HEK293 (cell line): ENCODE results near the gene USP19.

Experiments used
- KLF17 ChIP-seq: fragments of 450-650 bp; formaldehyde crosslinking; IDR thresholded peaks from 2 replicates; pipeline ENCODE4 v1.5.1; 2016; ENCODE audit warnings: missing biosample characterization, missing genetic modification characterization
- KLF9 ChIP-seq: fragments of 450-650 bp; formaldehyde crosslinking; IDR thresholded peaks from 2 replicates; pipeline ENCODE4 v1.5.1; 2016; ENCODE audit warnings: missing biosample characterization, missing genetic modification characterization, low read depth
- MZF1 ChIP-seq: fragments of 450-650 bp; formaldehyde crosslinking; IDR thresholded peaks from 2 replicates; pipeline ENCODE4 v1.5.1; 2017; ENCODE audit warnings: missing biosample characterization, missing genetic modification characterization, borderline replicate concordance
- PATZ1 ChIP-seq: fragments of 450-650 bp; formaldehyde crosslinking; IDR thresholded peaks from 2 replicates; pipeline ENCODE4 v1.5.1; 2016; ENCODE audit warnings: missing biosample characterization, missing genetic modification characterization
- PRDM10 ChIP-seq: fragments of 450-650 bp; formaldehyde crosslinking; IDR thresholded peaks from 2 replicates; pipeline ENCODE4 v1.5.1; 2016; ENCODE audit warnings: missing biosample characterization, missing genetic modification characterization
- PRDM4 ChIP-seq: fragments of 450-650 bp; formaldehyde crosslinking; IDR thresholded peaks from 2 replicates; pipeline ENCODE4 v1.5.1; 2017; ENCODE audit warnings: missing biosample characterization, missing genetic modification characterization
- SP7 ChIP-seq: fragments of 450-650 bp; formaldehyde crosslinking; IDR thresholded peaks from 2 replicates; pipeline ENCODE4 v1.5.1; 2016; ENCODE audit warnings: missing biosample characterization, missing genetic modification characterization
- YY2 ChIP-seq: fragments of 450-650 bp; formaldehyde crosslinking; IDR thresholded peaks from 2 replicates; pipeline ENCODE4 v1.5.1; 2016; ENCODE audit warnings: missing biosample characterization, missing genetic modification characterization
- ZBTB21 ChIP-seq: fragments of 450-650 bp; formaldehyde crosslinking; IDR thresholded peaks from 2 replicates; pipeline ENCODE4 v1.5.1; 2017; ENCODE audit warnings: missing biosample characterization, missing genetic modification characterization
- ZBTB48 ChIP-seq: fragments of 450-650 bp; formaldehyde crosslinking; IDR thresholded peaks from 2 replicates; pipeline ENCODE4 v1.5.1; 2016; ENCODE audit warnings: missing biosample characterization, missing genetic modification characterization
- ZIC2 ChIP-seq: fragments of 450-650 bp; formaldehyde crosslinking; IDR thresholded peaks from 2 replicates; pipeline ENCODE4 v1.5.1; 2016; ENCODE audit warnings: missing biosample characterization, missing genetic modification characterization
- ZNF10 ChIP-seq: fragments of 450-650 bp; formaldehyde crosslinking; IDR thresholded peaks from 2 replicates; pipeline ENCODE4 v1.5.1; 2017; ENCODE audit warnings: missing biosample characterization, missing genetic modification characterization
- ZNF138 ChIP-seq: fragments of 450-650 bp; formaldehyde crosslinking; IDR thresholded peaks from 2 replicates; pipeline ENCODE4 v1.5.1; 2016; ENCODE audit warnings: missing biosample characterization, missing genetic modification characterization, borderline replicate concordance
- ZNF169 ChIP-seq: fragments of 450-650 bp; formaldehyde crosslinking; IDR thresholded peaks from 2 replicates; pipeline ENCODE4 v1.5.1; 2016; ENCODE audit warnings: missing biosample characterization, missing genetic modification characterization
- ZNF18 ChIP-seq: fragments of 450-650 bp; formaldehyde crosslinking; IDR thresholded peaks from 2 replicates; pipeline ENCODE4 v1.5.1; 2016; ENCODE audit warnings: missing biosample characterization, missing genetic modification characterization
- ZNF19 ChIP-seq: fragments of 450-650 bp; formaldehyde crosslinking; IDR thresholded peaks from 2 replicates; pipeline ENCODE4; 2016; ENCODE audit warnings: missing biosample characterization, missing genetic modification characterization, low read depth
- ZNF324 ChIP-seq: fragments of 450-650 bp; formaldehyde crosslinking; IDR thresholded peaks from 2 replicates; pipeline ENCODE4 v1.5.1; 2016; ENCODE audit warnings: missing biosample characterization, missing genetic modification characterization
- ZNF521 ChIP-seq: fragments of 450-650 bp; formaldehyde crosslinking; IDR thresholded peaks from 2 replicates; pipeline ENCODE4 v1.5.1; 2017; ENCODE audit warnings: missing biosample characterization, mild to moderate bottlenecking, missing genetic modification characterization
- ZNF555 ChIP-seq: fragments of 450-650 bp; formaldehyde crosslinking; conservative IDR thresholded peaks from 2 replicates; pipeline ENCODE4 v1.5.1; 2017; ENCODE audit warnings: missing biosample characterization, mild to moderate bottlenecking, missing genetic modification characterization, inconsistent platforms
- ZNF558 ChIP-seq: fragments of 450-650 bp; formaldehyde crosslinking; IDR thresholded peaks from 2 replicates; pipeline ENCODE4 v1.5.1; 2016; ENCODE audit warnings: missing biosample characterization, missing genetic modification characterization
- ZNF664 ChIP-seq: fragments of 450-650 bp; formaldehyde crosslinking; IDR thresholded peaks from 2 replicates; pipeline ENCODE4 v1.5.1; 2016; ENCODE audit warnings: missing biosample characterization, missing genetic modification characterization
- ZNF747 ChIP-seq: fragments of 450-650 bp; formaldehyde crosslinking; IDR thresholded peaks from 2 replicates; pipeline ENCODE4 v1.5.1; 2016; ENCODE audit warnings: missing biosample characterization, missing genetic modification characterization
- ZNF830 ChIP-seq: fragments of 450-650 bp; IDR thresholded peaks from 2 replicates; pipeline ENCODE4 v1.5.0; 2018; ENCODE audit warnings: missing biosample characterization, missing genetic modification characterization, low read depth, mild to moderate bottlenecking, moderate library complexity
- TF ChIP-seq, protein P1 (sequence below): fragments of 450-650 bp; formaldehyde crosslinking; IDR thresholded peaks from 2 replicates; pipeline ENCODE4 v1.5.1; 2017; ENCODE audit warnings: missing biosample characterization, missing genetic modification characterization

The USP19 gene

GRCh38 chr3:49165771-49166751 is 45.4 kb upstream of the USP19 start, which contains the start of gene CCDC71 (continued):
- TF ChIP-seq ZNF18: no peak
- TF ChIP-seq KLF9 (tag by site-specific recombination): 0 out of 2 replicates have a peak, but pooled peaks have one; percentile 33
- 0 out of 2 replicates have a peak, but pooled peaks have one; percentile 54 for TF ChIP-seq YY2 (tag by site-specific recombination)
- TF ChIP-seq ZNF555 (tag by site-specific recombination): no peak
- no peak for TF ChIP-seq ZIC2
- no peak for TF ChIP-seq KLF17
- TF ChIP-seq ZBTB48 (tag by site-specific recombination): no peak
- no peak for TF ChIP-seq MZF1
- TF ChIP-seq PRDM10 (tag by site-specific recombination): no peak
- 0 out of 2 replicates have a peak, but pooled peaks have one; percentile 27 for TF ChIP-seq PRDM4 (tag by site-specific recombination)
- TF ChIP-seq ZNF521: no peak
- no peak for TF ChIP-seq ZBTB21 (tag by site-specific recombination)
- no peak for TF ChIP-seq ZNF558 (tag by site-specific recombination)
- no peak for TF ChIP-seq ZNF830
- no peak for TF ChIP-seq ZNF664 (tag by site-specific recombination)
- TF ChIP-seq PATZ1: peak; percentile 56
- no peak for TF ChIP-seq ZNF747 (tag by site-specific recombination)
- peak; percentile 64; the same call in 1 of the 2 replicates for TF ChIP-seq SP7 (tag by site-specific recombination)
- no peak for TF ChIP-seq ZNF169 (tag by site-specific recombination)
- TF ChIP-seq ZNF324: peak; percentile 79; the same call in 1 of the 2 replicates
- TF ChIP-seq, protein P1, sequence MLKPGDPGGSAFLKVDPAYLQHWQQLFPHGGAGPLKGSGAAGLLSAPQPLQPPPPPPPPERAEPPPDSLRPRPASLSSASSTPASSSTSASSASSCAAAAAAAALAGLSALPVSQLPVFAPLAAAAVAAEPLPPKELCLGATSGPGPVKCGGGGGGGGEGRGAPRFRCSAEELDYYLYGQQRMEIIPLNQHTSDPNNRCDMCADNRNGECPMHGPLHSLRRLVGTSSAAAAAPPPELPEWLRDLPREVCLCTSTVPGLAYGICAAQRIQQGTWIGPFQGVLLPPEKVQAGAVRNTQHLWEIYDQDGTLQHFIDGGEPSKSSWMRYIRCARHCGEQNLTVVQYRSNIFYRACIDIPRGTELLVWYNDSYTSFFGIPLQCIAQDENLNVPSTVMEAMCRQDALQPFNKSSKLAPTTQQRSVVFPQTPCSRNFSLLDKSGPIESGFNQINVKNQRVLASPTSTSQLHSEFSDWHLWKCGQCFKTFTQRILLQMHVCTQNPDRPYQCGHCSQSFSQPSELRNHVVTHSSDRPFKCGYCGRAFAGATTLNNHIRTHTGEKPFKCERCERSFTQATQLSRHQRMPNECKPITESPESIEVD (tag by site-specific recombination): no peak
- no peak for TF ChIP-seq ZNF19 (tag by site-specific recombination)
- TF ChIP-seq ZNF138 (tag by site-specific recombination): no peak
- no peak for TF ChIP-seq ZNF10 (tag by site-specific recombination)
